HT-29 (cell line): ENCODE measurements around the gene FARP1. TPM values are rescaled to one million over a fixed set of nuclear protein-coding genes. Genes with fewer than 3 reads are reported as not detected.
A peak's percentile ranks its signal among the peaks of the same experiment; 100 is the strongest.

Experiments
- DNase-seq: peaks from one replicate; pipeline ENCODE4 v3.0.0-alpha.2; 2015; ENCODE audit warnings: low spot score
- total RNA-seq: library from RNA; depleted of rRNA; stranded (reverse); fragments of >200 nt; shearing (Covaris generic); gene quantifications from 2 replicates; pipeline ENCODE4 v1.2.3, GENCODE V29; 2014

The FARP1 gene
- total RNA-seq, 1 experiment from 2014 or later, result 49.0 TPM

- DNase-seq, result peak; percentile 71
Measured at GRCh38 chr13:98482476-98483444, 339.9 kb downstream of the FARP1 start.

GRCh38 chr13:98483601-98484288, 340.9 kb downstream of the FARP1 start:
- DNase-seq, result peak; percentile 54

GRCh38 chr13:98484289-98485219, 341.7 kb downstream of the FARP1 start:
- peak; percentile 99 for DNase-seq

- DNase-seq, result no peak
Measured at GRCh38 chr13:98485561-98485960, 342.7 kb downstream of the FARP1 start.

GRCh38 chr13:98486412-98486811, 343.5 kb downstream of the FARP1 start:
- no peak for DNase-seq

GRCh38 chr13:98487016-98487415, 344.1 kb downstream of the FARP1 start:
- DNase-seq, result no peak

GRCh38 chr13:98487522-98487921, 344.6 kb downstream of the FARP1 start:
- DNase-seq, result no peak

GRCh38 chr13:98488736-98489135, 345.8 kb downstream of the FARP1 start:
- no peak for DNase-seq

GRCh38 chr13:98489446-98490194, 346.7 kb downstream of the FARP1 start:
- DNase-seq, result no peak

- peak; percentile 44 for DNase-seq
Measured at GRCh38 chr13:98490195-98490836, 347.4 kb downstream of the FARP1 start.

- DNase-seq, result no peak
Measured at GRCh38 chr13:98490866-98491265, 348.0 kb downstream of the FARP1 start.

- DNase-seq, result no peak
Measured at GRCh38 chr13:98492335-98493041, 349.6 kb downstream of the FARP1 start.

- no peak for DNase-seq
Measured at GRCh38 chr13:98493042-98493712, 350.3 kb downstream of the FARP1 start.

- no peak for DNase-seq
Measured at GRCh38 chr13:98494769-98495168, 351.9 kb downstream of the FARP1 start.

- no peak for DNase-seq
Measured at GRCh38 chr13:98495627-98496478, 353.0 kb downstream of the FARP1 start.

GRCh38 chr13:98496479-98496791, 353.5 kb downstream of the FARP1 start:
- DNase-seq, result no peak

- no peak for DNase-seq
Measured at GRCh38 chr13:98496966-98497365, 354.1 kb downstream of the FARP1 start.

- no peak for DNase-seq
Measured at GRCh38 chr13:98500963-98501421, 358.1 kb downstream of the FARP1 start.
